Measurements from ENCODE around the gene PTPRN2. TPM values are rescaled to one million over a fixed set of nuclear protein-coding genes. Genes with fewer than 3 reads are reported as not detected.
"Not testable (repeated sequence)": the region's sequence is repeated elsewhere in the genome, so short reads cannot be mapped to it uniquely, and the experiment has no call there.

Gene PTPRN2
- total RNA-seq, 1 donor, result 0.27 TPM

DNA sequence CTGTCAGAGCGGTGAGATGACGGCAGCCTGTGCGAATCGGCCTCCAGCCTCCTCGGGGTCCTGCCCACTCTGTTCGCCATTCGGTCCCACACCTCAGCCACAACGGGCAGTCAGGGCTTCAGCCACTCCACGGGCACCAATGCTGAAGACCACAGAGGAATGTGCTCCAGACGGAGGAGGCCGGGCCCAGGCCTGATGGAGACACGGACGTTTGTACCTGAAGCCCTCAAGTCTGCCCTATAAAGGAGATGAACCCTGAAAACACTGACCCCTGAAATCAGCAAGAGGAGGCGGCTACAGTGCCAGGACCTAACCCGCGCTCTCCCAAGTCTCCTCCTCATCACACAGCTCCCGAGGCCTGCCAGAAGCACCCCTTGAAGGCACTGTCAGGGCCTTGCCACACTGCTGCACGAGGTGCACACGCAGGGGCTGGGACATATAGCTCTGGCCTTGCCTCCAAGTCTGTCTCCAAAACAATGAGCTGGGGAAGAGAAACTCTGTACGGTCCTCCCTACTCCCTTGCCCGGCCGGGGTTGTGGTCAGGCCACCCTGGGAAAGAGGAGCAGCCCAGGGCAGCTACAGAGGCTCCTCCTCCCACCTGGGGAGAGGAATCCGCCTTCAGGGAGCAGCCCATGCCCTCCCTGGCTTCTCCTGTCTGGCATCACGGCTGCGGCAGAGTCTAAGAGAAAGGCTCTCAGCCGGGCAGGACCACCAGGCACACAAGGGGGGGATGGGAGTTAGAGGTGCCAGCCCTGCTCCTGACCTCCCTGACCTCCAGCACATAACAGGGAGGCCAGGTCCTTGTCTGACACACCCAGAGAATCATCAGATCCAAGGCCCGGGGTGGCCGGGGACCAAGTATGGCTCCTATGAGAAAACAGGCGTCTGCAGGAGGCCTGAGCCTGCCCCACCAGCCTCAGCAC is 310.1 kb downstream of the PTPRN2 start:
- DNase-seq (ENCODE audit: low read depth in 2 of 3, low spot score in 2 of 3), result no peak

DNA sequence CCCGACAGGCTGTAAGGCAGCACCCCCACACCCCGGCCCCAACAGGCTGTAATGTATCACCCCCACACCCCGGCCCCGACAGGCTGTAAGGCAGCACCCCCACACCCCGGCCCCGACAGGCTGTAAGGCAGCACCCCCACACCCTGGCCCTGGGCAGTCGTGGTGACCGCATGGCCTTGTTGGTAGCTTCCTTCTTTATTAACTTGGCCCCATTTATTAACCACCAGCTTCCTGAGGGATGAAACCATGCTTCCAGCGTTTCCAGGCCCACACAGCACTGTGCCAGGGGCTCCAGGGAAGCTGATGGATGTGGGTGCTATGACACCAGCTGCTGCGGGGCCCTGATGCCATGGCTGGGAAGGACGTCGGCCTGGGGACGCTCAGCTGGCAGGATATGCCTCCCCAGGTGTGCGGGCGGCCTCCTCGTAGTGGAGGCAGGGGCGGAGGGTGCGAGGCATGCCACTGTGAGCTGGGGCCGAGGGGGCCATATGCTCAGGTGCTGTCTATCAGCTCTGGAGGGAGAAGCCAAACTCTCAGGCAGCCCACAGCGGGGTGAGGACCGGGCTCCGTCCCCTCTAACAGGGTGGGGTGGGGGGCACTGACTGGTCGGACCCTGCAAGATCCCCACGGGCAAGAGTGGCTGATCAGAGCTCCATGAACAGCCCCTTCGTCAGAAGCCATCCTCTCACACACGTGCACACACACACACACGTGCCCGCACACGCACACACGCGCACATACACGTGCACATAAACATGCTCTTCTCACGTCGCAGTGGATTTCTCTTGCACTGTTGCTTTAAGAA is 311.0 kb downstream of the PTPRN2 start:
- no peak for DNase-seq (ENCODE audit: low read depth in 2 of 3, low spot score in 2 of 3)

DNA sequence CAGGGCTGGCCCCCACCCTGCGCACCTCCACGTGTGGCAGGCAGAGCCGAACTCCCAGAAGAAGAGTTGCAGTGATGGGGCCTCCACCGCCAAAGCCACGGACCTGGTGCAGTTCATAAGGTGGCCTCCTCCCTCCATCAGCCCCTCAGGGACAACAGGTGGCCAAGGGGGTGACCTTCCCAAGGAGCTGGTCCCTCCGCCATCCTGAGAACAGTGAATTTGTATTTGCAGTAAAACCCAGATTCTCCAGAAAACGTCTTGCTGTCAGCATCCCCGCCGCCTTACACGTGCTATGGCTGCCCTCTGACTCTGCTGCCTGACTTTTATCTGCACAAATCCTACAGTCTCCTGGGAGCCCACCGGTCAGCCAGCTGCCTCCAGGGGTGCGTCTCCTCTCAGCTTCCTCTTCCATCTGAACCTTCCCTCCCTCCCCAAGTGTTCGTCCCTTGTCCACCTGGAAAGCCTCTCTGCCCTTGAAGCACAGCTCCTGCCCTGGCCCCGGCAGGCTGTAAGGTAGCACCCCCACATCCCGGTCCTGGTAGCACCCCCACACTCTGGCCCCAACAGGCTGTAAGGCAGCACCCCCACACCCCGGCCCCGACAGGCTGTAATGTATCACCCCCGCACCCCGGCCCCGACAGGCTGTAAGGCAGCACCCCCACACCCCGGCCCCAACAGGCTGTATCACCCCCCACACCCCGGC is 311.8 kb downstream of the PTPRN2 start:
- DNase-seq (ENCODE audit: low read depth in 2 of 3, low spot score in 2 of 3), result no peak

DNA sequence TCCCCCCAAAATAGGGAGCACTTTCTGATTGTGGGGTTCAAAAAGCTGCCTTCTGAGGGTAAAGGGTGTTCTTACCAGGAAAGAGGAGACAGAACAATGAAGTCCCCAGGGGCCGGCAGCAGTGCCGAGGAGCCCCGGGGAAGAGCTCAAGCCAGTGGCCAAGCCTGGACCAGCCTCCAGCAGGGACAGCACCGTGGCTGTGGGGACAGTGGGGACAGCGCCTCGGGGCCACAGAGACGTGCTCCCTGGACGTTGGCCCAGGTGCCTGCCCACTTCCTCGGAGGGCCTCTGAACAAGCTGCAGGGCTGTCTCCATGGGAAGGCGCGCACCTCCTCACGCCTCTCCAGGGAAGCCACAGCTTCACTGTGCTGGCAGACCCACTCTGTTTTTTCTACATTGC is 312.6 kb downstream of the PTPRN2 start:
- no peak for DNase-seq (ENCODE audit: low read depth in 2 of 3, low spot score in 2 of 3)

DNA sequence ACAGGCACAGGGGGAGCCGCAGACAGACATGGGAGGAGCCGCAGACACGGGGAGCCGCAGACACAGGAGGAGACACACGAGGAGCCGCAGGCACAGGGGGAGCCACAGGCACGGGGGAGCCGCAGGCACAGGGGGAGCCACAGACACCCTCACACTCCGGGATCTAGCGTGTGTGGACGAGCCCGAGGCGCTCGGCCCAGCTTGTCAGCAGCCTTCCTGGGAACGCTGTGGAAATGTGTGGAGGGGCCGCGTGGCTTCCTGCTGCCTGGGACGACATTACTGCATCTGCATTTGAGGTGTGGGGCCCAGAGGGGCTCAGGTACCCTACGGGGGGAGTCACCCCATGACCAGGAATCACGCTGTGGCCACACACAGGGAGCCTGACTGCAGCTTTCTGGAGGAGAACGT is 313.2 kb downstream of the PTPRN2 start:
- no peak for DNase-seq (ENCODE audit: low read depth in 2 of 3, low spot score in 2 of 3)

DNA sequence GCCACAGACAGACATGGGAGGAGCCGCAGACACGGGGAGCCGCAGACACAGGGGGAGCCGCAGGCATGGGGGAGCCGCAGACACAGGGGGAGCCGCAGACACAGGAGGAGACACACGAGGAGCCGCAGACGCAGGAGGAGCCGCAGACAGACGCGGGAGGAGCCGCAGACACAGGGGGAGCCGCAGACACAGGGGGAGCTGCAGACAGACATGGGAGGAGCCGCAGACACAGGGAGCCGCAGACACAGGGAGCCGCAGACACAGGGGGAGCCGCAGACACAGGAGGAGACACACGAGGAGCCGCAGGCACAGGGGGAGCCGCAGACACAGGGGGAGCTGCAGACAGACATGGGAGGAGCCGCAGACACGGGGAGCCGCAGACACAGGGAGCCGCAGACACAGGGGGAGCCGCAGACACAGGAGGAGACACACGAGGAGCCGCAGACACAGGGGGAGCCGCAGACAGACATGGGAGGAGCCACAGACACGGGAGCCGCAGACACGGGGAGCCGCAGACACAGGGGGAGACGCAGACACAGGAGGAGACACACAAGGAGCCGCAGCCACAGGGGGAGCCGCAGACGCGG is 313.8 kb downstream of the PTPRN2 start:
- not testable (repeated sequence) for DNase-seq (ENCODE audit: low read depth in 2 of 3, low spot score in 2 of 3)

DNA sequence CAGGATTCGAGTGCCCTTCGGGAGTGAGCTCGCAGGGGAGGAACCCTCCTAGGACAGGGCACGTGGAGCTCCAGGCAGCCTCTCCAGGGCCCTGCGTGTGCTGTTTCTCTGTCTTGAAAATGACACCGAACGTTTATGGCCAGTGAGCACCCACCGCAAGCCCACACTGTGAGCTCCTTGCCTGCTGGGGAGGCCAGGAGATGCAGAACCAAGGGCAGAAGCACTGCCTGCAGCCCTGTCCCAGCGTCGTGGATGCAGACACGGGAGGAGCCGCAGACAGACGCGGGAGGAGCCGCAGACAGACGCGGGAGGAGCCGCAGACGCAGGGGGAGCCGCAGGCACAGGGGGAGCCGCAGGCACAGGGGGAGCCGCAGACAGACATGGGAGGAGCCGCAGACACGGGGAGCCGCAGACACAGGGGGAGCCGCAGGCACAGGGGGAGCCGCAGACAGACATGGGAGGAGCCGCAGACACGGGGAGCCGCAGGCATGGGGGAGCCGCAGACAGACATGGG is 314.4 kb downstream of the PTPRN2 start:
- DNase-seq (ENCODE audit: low read depth in 2 of 3, low spot score in 2 of 3), result no peak

DNA sequence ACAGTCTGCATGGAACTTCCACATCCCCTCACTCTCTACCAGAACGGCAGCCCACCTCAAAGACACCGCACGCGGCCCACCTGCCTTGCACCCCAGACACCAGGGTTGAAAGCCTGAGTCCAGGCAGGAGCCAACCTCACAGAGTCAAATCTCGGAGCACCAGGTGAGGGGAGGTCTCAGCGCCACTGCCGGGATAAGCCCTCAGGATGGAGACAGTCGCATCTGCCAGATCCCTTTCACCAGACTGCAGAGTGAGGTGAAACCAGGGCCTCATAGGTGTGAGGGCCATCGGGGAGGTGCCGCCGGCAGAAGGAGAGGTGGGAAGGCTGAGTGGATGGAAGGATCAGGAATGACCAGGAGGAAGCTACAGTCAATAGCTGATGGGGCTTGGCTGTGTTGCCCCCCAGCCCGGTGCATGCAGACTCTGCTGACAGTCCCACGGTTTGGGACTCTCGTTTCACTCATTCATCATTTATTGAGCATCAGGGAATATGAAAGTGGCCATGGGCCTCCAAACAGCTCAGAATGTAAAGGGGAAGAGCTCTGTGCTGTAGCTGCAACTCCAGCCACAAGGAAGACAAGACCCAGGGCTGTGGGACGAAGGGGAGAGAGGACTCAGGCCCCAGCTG is 315.0 kb downstream of the PTPRN2 start:
- DNase-seq (ENCODE audit: low read depth in 2 of 3, low spot score in 2 of 3), result no peak

DNA sequence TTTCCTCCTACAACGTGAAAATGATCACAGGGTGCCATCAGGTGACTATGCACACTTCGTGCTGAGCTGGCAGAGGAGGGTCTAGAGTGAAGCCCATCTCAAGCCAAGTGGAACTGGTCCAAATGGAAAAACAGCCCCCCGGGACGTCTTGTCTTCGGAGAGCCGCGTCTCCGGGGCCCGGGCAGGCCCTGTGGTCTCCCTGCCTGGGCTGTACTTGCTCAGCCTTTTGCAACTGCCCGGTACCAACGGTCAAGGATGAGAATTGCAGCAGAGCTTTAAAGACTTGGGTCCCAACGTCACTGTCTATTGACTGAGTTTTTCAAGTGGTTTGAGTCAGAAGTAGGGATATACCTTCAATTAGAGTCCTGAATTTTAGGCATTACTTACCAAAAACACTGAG is 315.5 kb downstream of the PTPRN2 start:
- DNase-seq (ENCODE audit: low read depth in 2 of 3, low spot score in 2 of 3), result no peak

DNA sequence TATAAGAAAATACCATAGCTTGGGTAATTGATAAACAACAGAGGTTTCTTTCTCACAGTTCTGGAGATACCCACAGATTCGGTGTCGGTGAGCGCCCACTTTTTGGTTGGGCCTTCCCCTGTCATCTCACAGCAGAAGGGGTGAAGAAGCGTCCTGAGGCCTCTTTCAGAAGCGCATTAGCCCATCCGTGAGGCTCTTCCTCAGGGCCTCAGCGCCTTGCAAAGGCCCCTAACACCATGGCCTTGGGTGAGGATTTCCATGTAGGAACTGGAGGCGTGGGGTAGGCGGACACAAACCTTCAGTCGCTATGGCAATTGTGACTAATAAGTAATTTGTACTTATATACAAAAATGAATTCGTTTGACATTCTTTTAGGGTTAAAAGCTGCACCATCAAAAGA is 316.0 kb downstream of the PTPRN2 start:
- no peak for DNase-seq (ENCODE audit: low read depth in 2 of 3, low spot score in 2 of 3)

DNA sequence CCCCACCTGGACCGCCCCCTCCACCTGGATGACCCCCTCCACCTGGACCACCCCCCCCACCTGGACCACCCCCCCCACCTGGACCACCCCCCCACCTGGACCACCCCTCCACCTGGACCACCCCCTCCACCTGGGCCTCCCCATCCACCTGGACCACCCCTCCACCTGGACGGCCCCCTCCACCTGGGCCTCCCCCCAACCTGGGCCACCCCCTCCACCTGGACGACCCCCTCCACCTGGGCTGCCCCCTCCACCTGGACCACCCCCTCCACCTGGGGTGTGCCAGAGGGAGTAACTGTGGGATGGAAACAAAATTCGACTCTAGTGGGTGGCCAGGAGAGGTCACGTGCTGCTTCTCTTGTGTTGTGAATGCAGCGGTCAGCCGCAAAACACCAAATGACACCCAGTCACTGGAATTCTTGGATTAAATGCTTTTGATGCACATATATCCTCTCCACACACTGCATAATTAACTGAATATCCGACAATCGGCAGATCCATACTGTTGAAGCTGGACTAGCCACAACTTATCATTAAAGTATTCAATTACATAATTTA is 316.7 kb downstream of the PTPRN2 start:
- DNase-seq (ENCODE audit: low read depth in 2 of 3, low spot score in 2 of 3), result no peak

DNA sequence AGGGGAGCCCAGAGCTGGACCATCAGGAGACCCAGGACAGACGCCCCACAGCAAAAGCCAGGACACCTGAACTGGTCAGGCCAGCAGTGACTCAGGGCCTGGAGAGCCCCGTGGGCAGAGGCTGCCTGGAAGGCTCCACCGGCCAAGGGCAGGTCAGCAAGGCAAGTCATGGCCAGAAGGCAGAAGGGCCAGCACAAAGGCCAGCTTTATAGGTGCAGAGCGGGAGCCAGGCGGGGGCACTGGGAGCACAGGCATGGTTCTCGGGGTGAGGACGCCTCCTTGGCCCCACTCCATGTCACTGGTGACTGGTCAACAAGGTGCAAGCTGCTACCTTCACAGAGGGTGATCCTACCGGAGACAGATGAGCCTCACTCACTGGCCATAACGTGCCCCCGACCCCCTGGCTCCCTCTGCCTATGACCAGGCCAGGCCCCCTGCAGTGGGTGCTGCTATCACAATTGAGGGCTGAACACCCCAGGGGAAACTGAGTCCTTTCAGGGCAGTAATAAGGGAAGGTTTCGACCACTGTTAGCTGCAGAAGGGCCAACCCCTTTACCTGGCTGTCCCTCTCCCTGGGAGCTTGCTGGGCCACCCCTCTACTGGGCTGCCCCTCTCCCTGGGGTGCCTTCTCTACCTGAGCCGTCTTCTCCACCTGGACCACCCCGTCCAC is 317.4 kb downstream of the PTPRN2 start:
- DNase-seq (ENCODE audit: low read depth in 2 of 3, low spot score in 2 of 3), result no peak

DNA sequence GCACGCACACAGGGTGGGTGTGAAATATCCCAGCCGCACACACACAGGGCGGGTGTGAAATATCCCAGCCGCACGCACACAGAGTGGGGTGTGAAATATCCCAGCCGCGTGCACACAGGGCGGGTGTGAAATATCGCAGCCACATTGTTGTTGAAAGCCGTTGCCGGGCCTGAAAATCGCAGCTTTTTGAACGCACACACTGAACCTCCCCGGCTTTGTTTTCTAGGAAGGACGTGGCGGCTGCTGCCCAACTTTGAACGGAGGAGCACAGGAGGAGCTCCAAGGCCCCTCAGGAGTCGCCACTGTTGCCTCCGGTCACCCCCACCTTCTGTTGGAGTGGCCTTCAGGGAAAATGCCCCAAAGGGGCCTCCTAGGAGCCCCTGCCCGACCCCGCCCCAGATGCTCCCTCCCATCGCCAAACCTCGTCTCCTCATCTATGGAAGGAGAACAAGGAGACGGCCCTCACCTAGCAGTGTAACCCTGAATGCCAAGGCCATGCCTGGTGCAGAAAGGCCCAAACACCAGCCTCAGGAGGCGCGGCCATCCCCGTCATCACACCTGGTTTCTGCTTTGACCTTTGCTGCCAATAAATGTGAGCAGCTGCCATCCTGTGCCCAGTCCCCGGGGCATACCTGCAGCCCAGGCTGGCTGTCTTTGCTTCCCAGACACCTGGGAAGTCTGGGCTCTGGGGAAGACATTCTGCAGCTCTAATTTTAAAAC is 318.6 kb downstream of the PTPRN2 start:
- no peak for DNase-seq (ENCODE audit: low read depth in 2 of 3, low spot score in 2 of 3)

DNA sequence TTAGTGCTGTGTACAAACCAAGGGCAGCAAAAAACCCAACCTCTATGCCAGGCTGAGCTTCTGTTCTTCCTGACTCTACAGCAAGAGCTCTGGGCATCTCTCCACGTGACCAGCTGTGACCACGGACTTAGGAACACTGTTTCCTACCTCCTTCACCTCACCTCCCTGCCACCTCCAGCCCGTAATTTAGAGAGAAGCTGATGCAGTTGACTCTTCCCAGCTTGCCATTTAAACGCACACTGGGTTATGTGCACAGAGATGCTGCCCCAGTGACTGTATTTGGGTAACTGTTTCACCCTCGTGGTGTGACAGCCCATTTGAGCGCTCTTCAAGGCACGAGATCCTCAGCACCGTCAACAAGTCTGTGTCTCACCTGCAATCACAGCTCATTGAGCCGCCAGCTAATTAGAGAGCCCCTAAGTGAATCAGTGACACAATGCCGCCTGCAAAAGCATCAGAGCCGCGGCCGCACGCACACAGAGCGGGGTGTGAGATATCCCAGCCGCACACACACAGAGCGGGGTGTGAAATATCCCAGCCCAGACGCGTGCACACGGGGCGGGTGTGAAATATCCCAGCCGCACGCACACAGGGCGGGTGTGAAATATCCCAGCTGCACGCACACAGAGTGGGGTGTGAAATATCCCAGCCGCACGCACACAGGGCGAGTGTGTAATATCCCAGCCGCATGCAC is 319.7 kb downstream of the PTPRN2 start:
- no peak for DNase-seq (ENCODE audit: low read depth in 2 of 3, low spot score in 2 of 3)

DNA sequence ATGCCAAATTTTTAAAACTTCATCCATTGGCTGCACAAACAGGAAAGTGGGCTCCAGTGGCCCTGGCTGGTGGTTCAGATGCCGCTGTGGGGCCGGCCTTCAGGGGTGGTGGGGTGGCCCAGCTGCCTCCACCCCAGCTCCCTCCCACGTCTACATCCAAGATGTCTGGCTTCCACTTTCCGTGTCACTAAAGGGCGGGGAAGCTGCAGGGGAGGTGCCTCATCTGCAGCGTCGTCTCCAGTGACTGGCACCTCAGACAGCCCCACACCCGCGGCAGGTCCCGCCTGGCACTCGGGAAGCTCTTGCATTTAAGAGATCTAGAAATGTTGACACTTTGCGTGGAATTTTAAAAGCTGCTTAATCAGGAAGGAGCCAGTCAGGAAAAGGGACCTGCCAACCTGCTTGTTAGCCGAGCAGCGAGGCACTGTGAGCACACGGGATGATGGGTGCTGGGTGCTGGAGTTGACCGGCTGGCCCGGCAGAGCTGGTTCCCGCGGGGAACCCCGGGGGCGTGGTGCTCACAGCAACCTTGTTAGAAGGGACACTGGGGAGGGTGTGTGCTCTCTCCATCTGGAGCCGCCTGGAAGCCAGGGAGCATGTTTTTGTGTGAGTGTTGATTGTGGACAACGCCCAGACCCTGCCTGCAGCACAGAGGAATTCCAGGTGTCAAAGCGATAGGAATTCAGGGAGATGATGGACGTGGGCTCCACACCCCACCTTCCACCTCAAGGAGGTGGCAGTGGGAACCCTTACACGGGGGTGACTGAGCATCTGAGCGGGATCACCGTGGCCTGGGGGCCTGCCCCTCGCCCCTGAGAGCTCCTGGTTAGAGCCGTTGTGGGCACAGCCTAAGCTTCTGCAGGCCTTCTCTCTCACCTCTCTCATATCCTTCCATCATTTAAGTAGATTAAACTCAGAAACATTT is 320.5 kb downstream of the PTPRN2 start:
- DNase-seq (ENCODE audit: low read depth in 2 of 3, low spot score in 2 of 3), result no peak

DNA sequence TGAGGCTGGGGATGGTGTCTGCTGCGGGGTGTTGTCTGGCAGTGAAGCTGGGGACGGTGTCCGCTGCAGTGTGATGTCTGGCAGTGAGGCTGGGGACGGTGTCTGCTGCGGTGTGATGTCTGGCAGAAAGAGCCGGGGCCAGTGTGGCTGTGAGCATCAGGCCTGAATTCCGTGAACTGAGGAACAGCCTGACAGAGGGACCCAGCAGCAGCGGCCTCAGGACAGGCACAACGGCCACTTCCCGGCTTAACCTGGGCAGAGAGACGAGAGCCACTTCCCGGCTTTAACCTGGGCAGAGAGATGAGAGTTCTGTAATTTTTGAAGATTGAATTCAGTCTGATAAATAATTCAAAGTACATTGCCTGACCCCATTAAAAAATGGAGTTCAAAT is 321.2 kb downstream of the PTPRN2 start:
- DNase-seq (ENCODE audit: low read depth in 2 of 3, low spot score in 2 of 3), result no peak

DNA sequence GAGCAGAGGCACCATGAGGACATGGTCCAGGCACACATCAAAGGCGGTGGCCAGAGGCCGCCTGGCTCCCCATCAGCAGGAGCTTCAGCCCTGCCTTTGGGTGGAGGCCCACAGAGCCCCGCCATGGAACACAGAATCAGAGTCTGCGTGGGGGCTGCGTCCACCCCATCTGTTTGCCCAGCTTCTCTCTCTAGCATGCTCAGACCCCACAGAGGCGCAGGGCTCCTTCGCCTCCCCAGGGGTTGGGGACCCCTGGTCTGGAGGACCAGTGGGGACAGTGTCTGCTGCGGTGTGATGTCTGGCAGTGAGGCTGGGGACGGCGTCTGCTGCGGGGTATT is 321.9 kb downstream of the PTPRN2 start:
- DNase-seq (ENCODE audit: low read depth in 2 of 3, low spot score in 2 of 3), result no peak
